CD14-positive monocyte (primary cell): Measurements from ENCODE around the gene SLC36A3. TPM values are rescaled to one million over a fixed set of nuclear protein-coding genes. Genes with fewer than 3 reads are reported as not detected.

Source experiments
- DNase-seq, 3 donors: peaks; one replicate each; pipeline ENCODE4 v3.0.0-alpha.2; 2011 to 2022
- H2AFZ ChIP-seq: 2 replicates; pipeline ENCODE4 v1.6.0; 2012; ENCODE audit warnings: mild to moderate bottlenecking, low read depth, low read length, inconsistent platforms; ENCODE audit not compliant: insufficient read depth, poor library complexity, severe bottlenecking
- H3K27ac ChIP-seq, 2 donors: 1 replicate in 1 of 2; 2 replicates in 1 of 2; pipeline ENCODE4 v1.5.1; 2012 to 2013; ENCODE audit warnings: low read length in 2 of 2, control low read depth in 1 of 2, inconsistent platforms in 1 of 2, low read depth in 1 of 2, mild to moderate bottlenecking in 1 of 2
- H3K27me3 ChIP-seq, 2 donors: one replicate each; pipeline versions ENCODE4 v1.6.0 to v1.6.1; 2011 to 2013; ENCODE audit warnings: low read length in 2 of 2; ENCODE audit not compliant: control insufficient read depth in 2 of 2, insufficient read depth in 2 of 2
- H3K36me3 ChIP-seq, 2 donors: replicated peaks in 1 of 2; 1 replicate in 1 of 2; 2 replicates in 1 of 2; pipeline versions ENCODE4 v1.5.1 to v1.6.1; 2012 to 2013; ENCODE audit warnings: low read length in 2 of 2, control low read depth in 1 of 2, inconsistent platforms in 1 of 2, mild to moderate bottlenecking in 1 of 2; ENCODE audit not compliant: insufficient read depth in 2 of 2, control insufficient read depth in 1 of 2
- H3K4me1 ChIP-seq, 2 donors: 1 replicate in 1 of 2; 2 replicates in 1 of 2; pipeline versions ENCODE4 v1.5.1 to v1.6.1; 2012 to 2013; ENCODE audit warnings: low read length in 2 of 2, control low read depth in 1 of 2, inconsistent platforms in 1 of 2, mild to moderate bottlenecking in 1 of 2, moderate library complexity in 1 of 2; ENCODE audit not compliant: insufficient read depth in 2 of 2, control insufficient read depth in 1 of 2
- H3K4me2 ChIP-seq: replicated peaks from 2 replicates; pipeline ENCODE3; 2012; ENCODE audit warnings: low read length, moderate library complexity, mild to moderate bottlenecking; ENCODE audit not compliant: poor library complexity, severe bottlenecking; ENCODE audit errors: extremely low read depth
- H3K4me3 ChIP-seq, 3 experiments: fragments of 200-600 bp in 1 of 3; sonication (generic) in 1 of 3; replicated peaks in 1 of 3; 1 replicate in 2 of 3; 2 replicates in 1 of 3; pipeline ENCODE4 v1.5.1; 2011 to 2013; ENCODE audit warnings: low read length in 3 of 3, mild to moderate bottlenecking in 3 of 3, control low read depth in 2 of 3, low read depth in 2 of 3, inconsistent platforms in 1 of 3, moderate library complexity in 1 of 3
- H3K79me2 ChIP-seq: 2 replicates; pipeline ENCODE4 v1.6.0; 2012; ENCODE audit warnings: mild to moderate bottlenecking, control low read depth, inconsistent platforms, low read length, moderate library complexity; ENCODE audit not compliant: insufficient read depth
- H3K9ac ChIP-seq: 2 replicates; pipeline ENCODE4 v1.6.0; 2017; ENCODE audit warnings: low read length, mild to moderate bottlenecking; ENCODE audit not compliant: insufficient read depth, poor library complexity, severe bottlenecking
- H3K9me3 ChIP-seq, 2 donors: replicated peaks in 1 of 2; 1 replicate in 1 of 2; 2 replicates in 1 of 2; pipeline versions ENCODE4 v1.5.1 to v1.6.1; 2012 to 2013; ENCODE audit warnings: low read length in 2 of 2, control low read depth in 1 of 2; ENCODE audit not compliant: control insufficient read depth in 1 of 2, insufficient read depth in 1 of 2
- H4K20me1 ChIP-seq: 2 replicates; pipeline ENCODE4 v1.6.0; 2012; ENCODE audit warnings: mild to moderate bottlenecking, low read length, control low read depth, moderate library complexity; ENCODE audit not compliant: insufficient read depth
- H3K27ac Mint-ChIP-seq, 7 donors: one replicate each; pipeline ENCODE4 v1.8.0; 2020; ENCODE audit warnings: mild to moderate bottlenecking in 7 of 7, mixed read lengths in 7 of 7, moderate library complexity in 6 of 7, inconsistent platforms in 2 of 7
- H3K27me3 Mint-ChIP-seq, 3 donors: one replicate each; pipeline ENCODE4 v1.8.0; 2021 to 2022; ENCODE audit warnings: low read depth in 3 of 3, mild to moderate bottlenecking in 3 of 3, mixed read lengths in 3 of 3, moderate library complexity in 3 of 3, inconsistent platforms in 1 of 3
- H3K36me3 Mint-ChIP-seq, 2 donors: one replicate each; pipeline ENCODE4 v1.8.0; 2020; ENCODE audit warnings: mixed read lengths in 2 of 2, inconsistent platforms in 1 of 2, mild to moderate bottlenecking in 1 of 2
- H3K4me1 Mint-ChIP-seq: one replicate; pipeline ENCODE4 v1.8.0; 2020; ENCODE audit warnings: mild to moderate bottlenecking, mixed read lengths
- H3K4me3 Mint-ChIP-seq, 2 donors: one replicate each; pipeline ENCODE4 v1.8.0; 2020; ENCODE audit warnings: mild to moderate bottlenecking in 2 of 2, mixed read lengths in 2 of 2, moderate library complexity in 1 of 2
- H3K9me3 Mint-ChIP-seq, 7 donors: one replicate each; pipeline ENCODE4 v1.8.0; 2020 to 2022; ENCODE audit warnings: mixed read lengths in 7 of 7, mild to moderate bottlenecking in 6 of 7, moderate library complexity in 6 of 7, inconsistent platforms in 2 of 7
- WGBS: methylation state at CpG from one replicate; pipeline ENCODE4 v1.1.5; 2013; ENCODE audit warnings: missing lambda C conversion rate; ENCODE audit not compliant: insufficient coverage; 5-methylcytosine and 5-hydroxymethylcytosine counted together
- intact Hi-C, 2 donors: fragments of 100-400 bp; cut with micrococcal nuclease; formaldehyde crosslinking; loops; one replicate each; pipeline versions ENCODE4 v1.15.0 to v1.15.1; 2023
- polyA plus RNA-seq, 3 donors: library from polyadenylated mRNA; depleted of rRNA in 1 of 3; unstranded in 2 of 3; stranded (reverse) in 1 of 3; fragments of 300-500 nt in 2 of 3; fragments of >200 nt in 1 of 3; fragmentation: Illumina TruSeq in 2 of 3; gene quantifications; 1 replicate in 2 of 3; 2 replicates in 1 of 3; pipeline ENCODE4 v1.2.3, GENCODE V29; 2012 to 2021
- TF ChIP-seq, protein P1 (sequence below): fragments of 200-600 bp; IDR thresholded peaks from one replicate; pipeline ENCODE4 v1.8.0; 2022; ENCODE audit warnings: antibody characterized with exemption, mild to moderate bottlenecking

Gene SLC36A3
- polyA plus RNA-seq, 3 donors = not detected

GRCh38 chr5:151231359-151231758 is 72.2 kb downstream of the SLC36A3 start:
- no peak overlapping the region for H3K27ac Mint-ChIP-seq

DNA sequence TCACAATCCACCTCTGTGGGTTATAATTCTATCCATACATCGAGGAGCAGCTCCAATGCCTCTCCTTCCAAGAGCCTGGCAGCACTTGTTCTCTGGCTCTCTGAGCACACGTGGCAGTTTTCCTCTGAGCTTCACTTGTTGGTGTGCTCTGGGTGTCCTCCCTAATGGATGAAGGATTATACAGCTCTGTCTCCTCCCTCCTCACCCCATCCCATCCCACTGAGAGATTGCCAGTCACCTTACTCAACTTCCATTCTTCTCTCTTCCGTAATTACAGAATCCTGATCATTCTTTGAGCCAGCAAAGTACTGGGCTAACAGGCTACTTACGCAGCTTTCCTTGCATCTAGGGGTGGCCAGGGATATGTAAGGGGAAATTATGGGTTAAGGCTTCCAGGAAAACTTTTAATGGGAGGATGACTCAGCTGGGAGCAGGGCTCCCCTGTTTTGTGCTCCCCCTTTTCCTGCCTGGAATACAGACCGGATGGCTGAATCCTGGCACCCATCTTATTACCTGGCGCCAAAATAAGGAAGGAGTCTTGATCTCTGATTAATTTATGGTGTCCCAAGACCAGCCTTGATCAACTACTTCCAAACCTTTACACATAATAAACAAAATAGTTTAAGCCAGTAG is 73.4 kb downstream of the SLC36A3 start:
- Histone ChIP-seq H3K4me1 (peaks cover 21 to 30% of the 10 kb centered on the region in 2 donors), H3K9me3 (no peaks in the 10 kb centered on the region), H3K36me3 (no peaks in the 10 kb centered on the region), H3K27ac (no peak overlapping the region), H3K9ac (no peak overlapping the region), H3K4me3 (no peak overlapping the region), H3K79me2 (no peaks in the 10 kb centered on the region), H4K20me1 (no peaks in the 10 kb centered on the region), H3K27me3 (no peaks in the 10 kb centered on the region), H3K4me2 (no peak overlapping the region), H2AFZ (no peak overlapping the region)
- Mint-ChIP-seq H3K27ac (no peak overlapping the region), H3K36me3 (no peaks in the 10 kb centered on the region), H3K27me3 (peaks cover 0 to 3% (median 0%) of the 10 kb centered on the region in 3 donors), H3K4me1 (peaks cover 25% of the 10 kb centered on the region), H3K4me3 (no peak overlapping the region), H3K9me3 (peaks cover 0 to 2% (median 0%) of the 10 kb centered on the region in 7 donors)
- intact Hi-C loops = loop anchor here (5.0 to 10.0 kb wide), 2 partner anchors 33 to 55 kb away; no protein-coding TSS in a partner anchor
- TF ChIP-seq, protein P1, sequence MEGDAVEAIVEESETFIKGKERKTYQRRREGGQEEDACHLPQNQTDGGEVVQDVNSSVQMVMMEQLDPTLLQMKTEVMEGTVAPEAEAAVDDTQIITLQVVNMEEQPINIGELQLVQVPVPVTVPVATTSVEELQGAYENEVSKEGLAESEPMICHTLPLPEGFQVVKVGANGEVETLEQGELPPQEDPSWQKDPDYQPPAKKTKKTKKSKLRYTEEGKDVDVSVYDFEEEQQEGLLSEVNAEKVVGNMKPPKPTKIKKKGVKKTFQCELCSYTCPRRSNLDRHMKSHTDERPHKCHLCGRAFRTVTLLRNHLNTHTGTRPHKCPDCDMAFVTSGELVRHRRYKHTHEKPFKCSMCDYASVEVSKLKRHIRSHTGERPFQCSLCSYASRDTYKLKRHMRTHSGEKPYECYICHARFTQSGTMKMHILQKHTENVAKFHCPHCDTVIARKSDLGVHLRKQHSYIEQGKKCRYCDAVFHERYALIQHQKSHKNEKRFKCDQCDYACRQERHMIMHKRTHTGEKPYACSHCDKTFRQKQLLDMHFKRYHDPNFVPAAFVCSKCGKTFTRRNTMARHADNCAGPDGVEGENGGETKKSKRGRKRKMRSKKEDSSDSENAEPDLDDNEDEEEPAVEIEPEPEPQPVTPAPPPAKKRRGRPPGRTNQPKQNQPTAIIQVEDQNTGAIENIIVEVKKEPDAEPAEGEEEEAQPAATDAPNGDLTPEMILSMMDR = no peak
- DNase-seq = no peak
- WGBS = 100% methylated on average over 1 of the region's 6 CpGs

More at GRCh38 chr5:151231359-151231758, 72.2 kb downstream of the SLC36A3 start:
- Histone ChIP-seq H3K27me3 (no peaks in the 10 kb centered on the region), H3K9ac (no peak overlapping the region), H3K27ac (no peak overlapping the region), H3K9me3 (no peaks in the 10 kb centered on the region), H3K4me2 (no peak overlapping the region), H3K4me3 (no peak overlapping the region), H3K79me2 (no peaks in the 10 kb centered on the region), H3K36me3 (no peaks in the 10 kb centered on the region), H3K4me1 (peaks cover 26 to 36% of the 10 kb centered on the region in 2 donors), H4K20me1 (no peaks in the 10 kb centered on the region), H2AFZ (no peak overlapping the region)
- Mint-ChIP-seq H3K36me3 (no peaks in the 10 kb centered on the region), H3K27me3 (peaks cover 0 to 3% (median 0%) of the 10 kb centered on the region in 3 donors), H3K9me3 (peaks cover 0 to 2% (median 0%) of the 10 kb centered on the region in 7 donors), H3K4me3 (no peak overlapping the region), H3K4me1 (peaks cover 31% of the 10 kb centered on the region)
- intact Hi-C loops = loop anchor here (5.0 to 10.0 kb wide), 2 partner anchors 34 to 57 kb away; no protein-coding TSS in a partner anchor
- TF ChIP-seq, protein P1 = no peak
- DNase-seq = no peak
